ENCODE data around the gene CTDNEP1. TPM values are rescaled to one million over a fixed set of nuclear protein-coding genes. Genes with fewer than 3 reads are reported as not detected.
A peak's percentile ranks its signal among the peaks of the same experiment; 100 is the strongest.

CTDNEP1 gene
- total and polyA plus RNA-seq, 2 donors = 40.0 to 89.2 TPM

DNA sequence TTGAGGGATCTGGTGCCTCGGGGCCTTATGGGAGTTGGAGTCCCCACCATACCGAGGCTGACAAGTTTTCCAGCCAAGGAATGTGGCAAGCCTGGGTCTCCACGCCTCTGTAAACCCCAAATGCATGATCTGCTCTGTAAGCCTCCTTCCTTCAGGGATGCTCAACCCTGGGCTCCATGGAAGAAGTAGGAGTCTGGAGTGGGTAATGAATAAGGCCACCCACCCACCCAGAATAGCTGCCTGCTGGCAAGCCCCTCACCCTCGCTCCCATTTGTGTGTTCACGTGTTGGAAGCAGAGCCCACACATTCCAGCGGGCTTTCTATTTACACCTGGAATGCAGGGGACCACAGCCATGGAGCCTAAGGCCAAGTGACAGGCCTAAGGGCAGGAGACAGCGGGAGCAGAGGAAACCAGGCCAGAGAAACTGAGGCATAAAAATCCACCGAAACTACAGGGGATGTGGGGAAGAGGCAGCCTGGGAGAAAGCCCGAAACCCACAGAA, 36.3 kb downstream of the CTDNEP1 start:
- no peak for DNase-seq (ENCODE audit: extremely low spot score)
- peaks cover 2% of the 10 kb centered on the region for H3K4me1 ChIP-seq (ENCODE audit: insufficient read depth)

GRCh38 chr17:7214300-7215135, 37.0 kb downstream of the CTDNEP1 start:
- Histone ChIP-seq H3K4me3 (ENCODE audit: low read depth, low read length) (peak overlapping the region; percentile 53), H3K4me1 (ENCODE audit: insufficient read depth) (peaks cover 2% of the 10 kb centered on the region), H3K36me3 (ENCODE audit: insufficient read depth) (no peaks in the 10 kb centered on the region), H3K27ac (ENCODE audit: low read depth) (peak overlapping the region; percentile 38)
- peak; percentile 97 for DNase-seq (ENCODE audit: extremely low spot score)
- under 1% methylated on average over 45 of the region's 45 CpGs for WGBS

More for the DNA sequence above, 36.3 kb downstream of the CTDNEP1 start:
- WGBS = 14% methylated on average over 9 of the region's 9 CpGs
- no peak overlapping the region for H3K4me3 ChIP-seq (ENCODE audit: low read depth, low read length)
- no peaks in the 10 kb centered on the region for H3K36me3 ChIP-seq (ENCODE audit: insufficient read depth)
- H3K27ac ChIP-seq (ENCODE audit: low read depth) = peak overlapping the region; percentile 53

DNA sequence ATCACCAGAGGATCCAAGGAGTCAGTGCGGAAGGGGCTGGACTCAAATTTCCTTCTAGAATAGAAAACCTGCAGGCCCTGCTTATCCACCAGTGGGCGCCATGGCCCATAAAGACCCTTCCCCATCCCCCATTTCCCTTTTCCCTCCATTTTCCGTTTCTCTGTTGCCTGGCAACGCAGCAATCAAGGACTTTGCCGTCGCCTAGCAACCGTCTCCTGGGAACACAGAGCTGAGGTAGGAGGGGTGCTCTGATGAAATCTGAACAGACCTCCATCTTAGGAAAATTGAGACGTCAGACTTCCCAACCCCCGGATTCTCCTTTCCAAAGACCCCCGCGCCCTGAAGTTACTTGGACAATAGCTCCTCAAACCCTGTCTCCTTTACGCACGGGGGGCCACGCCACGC, 37.6 kb downstream of the CTDNEP1 start:
- Histone ChIP-seq H3K36me3 (ENCODE audit: insufficient read depth) (no peaks in the 10 kb centered on the region), H3K4me3 (ENCODE audit: low read depth, low read length) (peak overlapping the region; percentile 53), H3K4me1 (ENCODE audit: insufficient read depth) (peaks cover 2% of the 10 kb centered on the region), H3K27ac (ENCODE audit: low read depth) (no peak overlapping the region)
- DNase-seq (ENCODE audit: extremely low spot score) = peak; percentile 92
- 4% methylated on average over 15 of the region's 15 CpGs for WGBS

DNA sequence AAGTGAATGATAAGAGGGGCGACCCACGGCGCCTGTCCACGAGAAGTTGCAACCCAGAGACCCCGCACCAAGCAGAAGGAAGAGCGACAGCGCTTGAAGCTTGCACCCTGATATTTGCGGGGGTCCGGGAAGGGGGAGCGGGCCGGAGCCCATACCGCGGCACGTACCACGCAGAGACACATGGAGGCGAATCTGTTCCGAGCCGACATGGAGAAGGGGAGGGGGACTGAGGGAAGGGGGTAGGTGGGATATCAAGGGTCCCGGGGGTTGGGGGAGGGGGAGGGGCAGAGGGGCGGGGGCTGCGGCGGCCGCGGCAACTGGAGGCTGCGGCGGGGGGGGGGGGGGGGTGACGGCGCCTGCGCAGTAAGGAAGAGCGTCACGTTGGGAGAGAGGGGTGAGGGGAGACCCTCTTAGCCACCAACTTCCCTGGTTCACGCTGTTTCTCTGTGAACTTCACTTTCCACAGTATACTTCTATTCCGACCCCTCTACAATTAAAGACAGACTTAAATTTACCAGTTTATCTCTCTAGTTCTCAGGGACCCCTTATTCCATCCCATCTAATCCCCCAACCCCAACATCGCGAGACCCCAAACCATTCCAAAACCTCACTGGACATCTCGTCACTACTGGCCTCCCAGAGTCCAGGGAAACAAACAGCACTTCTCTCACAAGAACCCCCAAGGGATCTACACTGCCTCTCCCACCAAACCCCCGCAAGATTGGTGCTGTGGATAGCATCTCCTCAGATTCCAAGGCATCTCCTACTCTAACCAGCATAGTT, 39.9 kb downstream of the CTDNEP1 start:
- peaks cover 2% of the 10 kb centered on the region for H3K4me1 ChIP-seq (ENCODE audit: insufficient read depth)
- WGBS = 37% methylated on average over 35 of the region's 37 CpGs
- DNase-seq (ENCODE audit: extremely low spot score) = no peak
- H3K4me3 ChIP-seq (ENCODE audit: low read depth, low read length) = no peak overlapping the region
- no peaks in the 10 kb centered on the region for H3K36me3 ChIP-seq (ENCODE audit: insufficient read depth)
- no peak overlapping the region for H3K27ac ChIP-seq (ENCODE audit: low read depth)

- H3K4me1 ChIP-seq (ENCODE audit: insufficient read depth) = peaks cover under 1% of the 10 kb centered on the region
- WGBS = 82% methylated on average over 9 of the region's 9 CpGs
- no peak for DNase-seq (ENCODE audit: extremely low spot score)
- H3K27ac ChIP-seq (ENCODE audit: low read depth) = no peak overlapping the region
- no peak overlapping the region for H3K4me3 ChIP-seq (ENCODE audit: low read depth, low read length)
- no peaks in the 10 kb centered on the region for H3K36me3 ChIP-seq (ENCODE audit: insufficient read depth)
Observed at GRCh38 chr17:7208754-7209460, 42.6 kb downstream of the CTDNEP1 start.

- 59% methylated on average over 21 of the region's 21 CpGs for WGBS
- H3K36me3 ChIP-seq (ENCODE audit: insufficient read depth) = no peaks in the 10 kb centered on the region
- no peak overlapping the region for H3K27ac ChIP-seq (ENCODE audit: low read depth)
- H3K4me3 ChIP-seq (ENCODE audit: low read depth, low read length) = no peak overlapping the region
- DNase-seq (ENCODE audit: extremely low spot score) = no peak
- no peaks in the 10 kb centered on the region for H3K4me1 ChIP-seq (ENCODE audit: insufficient read depth)
Observed at GRCh38 chr17:7208027-7208571, 43.4 kb downstream of the CTDNEP1 start.

DNA sequence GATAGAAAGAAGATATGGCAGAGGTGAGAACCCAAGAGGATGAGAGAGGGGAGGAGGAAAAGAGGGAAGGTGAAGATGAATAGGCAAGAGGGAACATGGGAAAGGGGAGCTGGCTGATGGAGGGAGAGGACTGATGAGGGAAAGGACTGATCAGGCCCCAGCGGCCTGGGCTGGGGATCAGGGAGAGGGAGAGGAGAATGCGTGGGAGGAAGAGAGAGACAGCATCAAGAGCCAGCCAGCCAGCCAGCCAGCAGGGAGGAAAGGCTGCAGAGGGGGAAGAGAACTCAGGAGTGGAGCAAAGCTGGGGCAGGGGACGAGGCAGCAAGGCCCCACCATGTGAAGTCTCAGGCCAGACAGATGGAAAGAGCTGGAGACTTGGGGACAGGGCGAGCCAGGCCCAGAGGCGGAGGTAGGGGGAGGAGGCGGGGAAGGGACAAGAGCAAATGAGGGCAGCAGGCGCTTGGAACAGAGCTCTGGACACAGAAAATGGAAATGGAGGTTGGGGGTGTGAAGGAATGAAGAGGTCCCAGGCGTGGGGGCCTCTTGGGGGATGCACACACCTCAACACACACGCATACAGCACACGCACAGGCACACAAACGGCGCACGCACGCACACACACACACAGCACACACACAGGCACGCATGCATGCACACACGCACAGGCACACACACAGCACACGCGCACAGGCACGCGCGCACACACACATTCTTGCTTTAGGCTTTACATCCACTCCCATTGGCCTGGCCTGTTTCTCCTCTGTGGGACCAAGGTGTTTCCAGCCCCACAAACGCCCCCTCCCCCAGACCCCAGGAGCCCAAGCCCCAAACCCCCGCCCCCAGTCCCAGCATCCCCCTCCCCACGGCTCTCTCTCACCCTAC, 44.2 kb downstream of the CTDNEP1 start:
- Histone ChIP-seq H3K27ac (ENCODE audit: low read depth) (no peak overlapping the region), H3K4me1 (ENCODE audit: insufficient read depth) (no peaks in the 10 kb centered on the region), H3K4me3 (ENCODE audit: low read depth, low read length) (no peak overlapping the region), H3K36me3 (ENCODE audit: insufficient read depth) (no peaks in the 10 kb centered on the region)
- no peak for DNase-seq (ENCODE audit: extremely low spot score)
- 78% methylated on average over 24 of the region's 24 CpGs for WGBS

GRCh38 chr17:7205561-7205960, 46.0 kb downstream of the CTDNEP1 start:
- peak overlapping the region; percentile 44 for H3K4me3 ChIP-seq (ENCODE audit: low read depth, low read length)
- H3K27ac ChIP-seq (ENCODE audit: low read depth) = no peak overlapping the region
- DNase-seq (ENCODE audit: extremely low spot score) = no peak
- 28% methylated on average over 15 of the region's 15 CpGs for WGBS
- no peaks in the 10 kb centered on the region for H3K36me3 ChIP-seq (ENCODE audit: insufficient read depth)
- no peaks in the 10 kb centered on the region for H3K4me1 ChIP-seq (ENCODE audit: insufficient read depth)

GRCh38 chr17:7204828-7205461, 46.6 kb downstream of the CTDNEP1 start:
- WGBS = under 1% methylated on average over 34 of the region's 34 CpGs
- H3K4me3 ChIP-seq (ENCODE audit: low read depth, low read length) = peak overlapping the region; percentile 44
- DNase-seq (ENCODE audit: extremely low spot score) = peak; percentile 85
- no peak overlapping the region for H3K27ac ChIP-seq (ENCODE audit: low read depth)
- H3K36me3 ChIP-seq (ENCODE audit: insufficient read depth) = no peaks in the 10 kb centered on the region
- H3K4me1 ChIP-seq (ENCODE audit: insufficient read depth) = no peaks in the 10 kb centered on the region

DNA sequence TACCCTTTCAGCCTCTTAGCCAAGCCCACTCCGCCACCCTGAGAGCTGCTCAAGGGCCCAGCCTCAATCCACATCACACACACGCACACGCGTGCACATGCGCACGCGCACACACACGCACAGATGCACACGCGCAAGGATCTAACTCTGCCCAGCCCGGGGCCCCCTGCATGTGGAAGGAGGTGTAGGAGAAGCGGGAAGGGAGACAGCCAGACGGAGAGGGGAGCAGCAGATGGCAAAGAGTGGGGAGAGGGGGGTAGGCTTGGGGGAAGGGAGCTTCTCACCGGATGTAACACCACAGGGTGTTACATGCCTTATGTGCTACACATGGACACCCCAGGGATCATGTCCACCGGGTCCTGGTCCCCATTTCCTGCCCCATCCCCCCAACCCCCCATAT, 47.2 kb downstream of the CTDNEP1 start:
- WGBS = 64% methylated on average over 15 of the region's 15 CpGs
- Histone ChIP-seq H3K4me3 (ENCODE audit: low read depth, low read length) (no peak overlapping the region), H3K4me1 (ENCODE audit: insufficient read depth) (no peaks in the 10 kb centered on the region), H3K27ac (ENCODE audit: low read depth) (no peak overlapping the region), H3K36me3 (ENCODE audit: insufficient read depth) (no peaks in the 10 kb centered on the region)
- DNase-seq (ENCODE audit: extremely low spot score) = no peak

DNA sequence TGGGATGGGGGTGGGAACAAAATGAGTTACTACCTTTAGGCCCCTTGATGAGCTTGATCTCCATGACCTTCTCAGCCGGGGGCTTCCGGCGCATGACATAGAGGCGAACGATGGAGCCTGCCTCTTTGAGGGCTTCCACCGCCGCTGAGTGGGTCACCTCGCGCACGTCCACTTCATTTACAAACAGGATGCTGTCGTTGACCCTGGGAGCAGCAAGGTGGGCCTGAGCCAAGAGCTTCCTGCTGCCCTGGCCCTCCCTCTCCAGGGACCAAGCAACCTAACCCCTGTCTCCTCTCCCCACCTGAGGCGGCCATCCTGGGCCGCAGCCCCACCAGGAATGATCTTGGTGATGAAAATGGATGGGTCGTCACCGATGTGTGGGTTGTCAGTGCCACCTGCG, 48.1 kb downstream of the CTDNEP1 start:
- no peak overlapping the region for H3K4me3 ChIP-seq (ENCODE audit: low read depth, low read length)
- WGBS = 93% methylated on average over 16 of the region's 16 CpGs
- DNase-seq (ENCODE audit: extremely low spot score) = no peak

More for the DNA sequence above, 48.1 kb downstream of the CTDNEP1 start:
- H3K27ac ChIP-seq (ENCODE audit: low read depth) = no peak overlapping the region
- H3K4me1 ChIP-seq (ENCODE audit: insufficient read depth) = no peaks in the 10 kb centered on the region
- no peaks in the 10 kb centered on the region for H3K36me3 ChIP-seq (ENCODE audit: insufficient read depth)

All from urinary bladder (tissue), 4 donors.